ENCODE results near the gene MYO1E.

DNA sequence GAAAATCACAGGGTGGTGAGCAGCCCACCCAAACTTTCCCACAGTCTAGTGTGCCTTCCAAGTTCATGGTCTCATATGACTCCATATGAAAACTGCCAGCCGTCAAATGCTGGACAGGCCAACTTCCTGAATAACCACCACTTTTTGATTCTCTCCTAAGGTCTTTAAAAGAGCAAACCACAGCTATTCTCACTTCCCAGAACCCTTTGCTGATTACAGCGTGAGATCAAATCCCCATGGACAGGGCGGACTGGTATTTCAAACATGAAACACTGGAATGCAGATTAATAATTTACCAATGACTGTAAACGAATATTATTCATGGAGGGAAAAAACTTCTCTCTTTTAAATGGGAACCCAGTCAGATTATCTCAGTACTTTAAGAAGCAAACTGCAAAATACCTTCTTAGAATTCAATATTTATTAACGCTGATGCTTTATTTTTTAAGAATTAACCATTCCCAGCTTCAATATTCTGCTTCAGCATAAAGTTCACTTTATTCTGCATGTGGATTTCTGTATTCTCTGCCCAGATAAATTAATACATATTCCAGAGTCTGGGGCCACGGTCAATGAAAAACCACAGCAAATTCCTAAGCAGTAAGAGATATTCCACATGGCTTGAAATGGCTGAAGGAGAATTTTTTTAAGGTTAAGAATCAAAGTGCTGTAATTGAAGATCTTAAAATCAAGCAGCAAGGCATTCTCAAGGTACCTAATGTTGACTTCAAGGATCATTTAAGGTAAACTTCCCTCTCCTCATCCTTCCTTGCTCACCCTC is 42.9 kb downstream of the MYO1E start:
- TF ChIP-seq EZH2phosphoT487 (IDR thresholded peaks at IDR 0.05; ENCODE audit: borderline replicate concordance, low read length) (no peak), EZH2 (IDR thresholded peaks at IDR 0.05; ENCODE audit: low read length, unreplicated experiment) (no peak)
- TF ChIP-seq, protein P1, sequence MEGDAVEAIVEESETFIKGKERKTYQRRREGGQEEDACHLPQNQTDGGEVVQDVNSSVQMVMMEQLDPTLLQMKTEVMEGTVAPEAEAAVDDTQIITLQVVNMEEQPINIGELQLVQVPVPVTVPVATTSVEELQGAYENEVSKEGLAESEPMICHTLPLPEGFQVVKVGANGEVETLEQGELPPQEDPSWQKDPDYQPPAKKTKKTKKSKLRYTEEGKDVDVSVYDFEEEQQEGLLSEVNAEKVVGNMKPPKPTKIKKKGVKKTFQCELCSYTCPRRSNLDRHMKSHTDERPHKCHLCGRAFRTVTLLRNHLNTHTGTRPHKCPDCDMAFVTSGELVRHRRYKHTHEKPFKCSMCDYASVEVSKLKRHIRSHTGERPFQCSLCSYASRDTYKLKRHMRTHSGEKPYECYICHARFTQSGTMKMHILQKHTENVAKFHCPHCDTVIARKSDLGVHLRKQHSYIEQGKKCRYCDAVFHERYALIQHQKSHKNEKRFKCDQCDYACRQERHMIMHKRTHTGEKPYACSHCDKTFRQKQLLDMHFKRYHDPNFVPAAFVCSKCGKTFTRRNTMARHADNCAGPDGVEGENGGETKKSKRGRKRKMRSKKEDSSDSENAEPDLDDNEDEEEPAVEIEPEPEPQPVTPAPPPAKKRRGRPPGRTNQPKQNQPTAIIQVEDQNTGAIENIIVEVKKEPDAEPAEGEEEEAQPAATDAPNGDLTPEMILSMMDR (conservative IDR thresholded peaks at IDR 0.05; ENCODE audit: low read depth, low read length) = no peak
